Stimulated activated CD4-positive, alpha-beta T cell treated with anti-CD3 and anti-CD28 coated beads, Interleukin-12 subunit alpha, Interleukin-12 subunit beta, amount 100 ng/mL, for 24 hours (primary cell): ENCODE data around the gene A3GALT2.

ENCODE experiments used
- DNase-seq, 2 experiments: peaks; one replicate each; pipeline ENCODE4 v3.0.0-alpha.2; 2020; ENCODE audit warnings: low read depth in 2 of 2

Gene A3GALT2

GRCh38 chr1:33332357-33332789, 11.5 kb upstream of the A3GALT2 start:
- no peak for DNase-seq

- no peak for DNase-seq
These were observed 10.8 kb upstream of the A3GALT2 start for GRCh38 chr1:33331444-33332356.

GRCh38 chr1:33330906-33331305, 10.0 kb upstream of the A3GALT2 start:
- DNase-seq = no peak

GRCh38 chr1:33330361-33330890, 9.5 kb upstream of the A3GALT2 start:
- no peak for DNase-seq

GRCh38 chr1:33329600-33330305, 8.9 kb upstream of the A3GALT2 start:
- DNase-seq = no peak

GRCh38 chr1:33328817-33329216, 7.9 kb upstream of the A3GALT2 start:
- DNase-seq = no peak

- DNase-seq = no peak
These were observed 6.9 kb upstream of the A3GALT2 start for GRCh38 chr1:33327587-33328325.

GRCh38 chr1:33326785-33327184, 5.9 kb upstream of the A3GALT2 start:
- DNase-seq = no peak

GRCh38 chr1:33324677-33325575, 4.0 kb upstream of the A3GALT2 start:
- no peak for DNase-seq

- no peak for DNase-seq
These were observed 3.0 kb upstream of the A3GALT2 start for GRCh38 chr1:33323663-33324477.

GRCh38 chr1:33322870-33323585, 2.1 kb upstream of the A3GALT2 start:
- no peak for DNase-seq

- no peak for DNase-seq
These were observed 1.2 kb upstream of the A3GALT2 start for GRCh38 chr1:33322109-33322508.

GRCh38 chr1:33321178-33321577, 280 bp upstream of the A3GALT2 start:
- DNase-seq = no peak

- DNase-seq = no peak
These were observed 814 bp downstream of the A3GALT2 start for GRCh38 chr1:33319949-33320618.

- no peak for DNase-seq
These were observed 1.5 kb downstream of the A3GALT2 start for GRCh38 chr1:33319186-33319948.

GRCh38 chr1:33317946-33318345, 3.0 kb downstream of the A3GALT2 start:
- no peak for DNase-seq

- no peak for DNase-seq
These were observed 3.5 kb downstream of the A3GALT2 start for GRCh38 chr1:33317354-33317753.

GRCh38 chr1:33316601-33317000, 4.3 kb downstream of the A3GALT2 start:
- no peak for DNase-seq
